A673 (cell line): Measurements from ENCODE around the gene TMEM106C. TPM values are rescaled to one million over a fixed set of nuclear protein-coding genes. Genes with fewer than 3 reads are reported as not detected.

ENCODE experiments used
- BruUV-seq: library from RNA; stranded (reverse); fragments of 400-500 nt; replicated peaks from 2 replicates; lab custom pipeline; 2021; lab: Mats Ljungman, UMichigan
- CTCF ChIA-PET: fragments of 300-600 bp; sonication (Branson Sonifier 250); formaldehyde crosslinking; loops from one replicate; lab custom pipeline; 2022; ENCODE audit warnings: antibody characterized with exemption; lab: Charles Lee
- POLR2A ChIA-PET: fragments of 300-600 bp; sonication (Branson Sonifier 250); formaldehyde crosslinking; loops from one replicate; lab custom pipeline; 2022; ENCODE audit warnings: antibody characterized with exemption; ENCODE audit not compliant: low non-redundant PET; lab: Charles Lee
- DNase-seq: peaks from one replicate; pipeline ENCODE4 v3.0.0-alpha.2; 2015; ENCODE audit warnings: low spot score
- H3K27ac ChIP-seq: fragments of 200-600 bp; sonication (generic); 2 replicates; pipeline ENCODE4 v1.5.1; 2016; ENCODE audit warnings: mixed run types, low read depth, mild to moderate bottlenecking, mixed read lengths, antibody characterized with exemption, low read length; ENCODE audit not compliant: poor library complexity, severe bottlenecking
- H3K27me3 ChIP-seq: fragments of 200-600 bp; sonication (generic); replicated peaks from 2 replicates; pipeline ENCODE4 v1.6.1; 2017; ENCODE audit warnings: mixed run types, low read depth, mild to moderate bottlenecking, mixed read lengths, antibody characterized with exemption, low read length; ENCODE audit not compliant: insufficient read depth, poor library complexity
- H3K36me3 ChIP-seq: fragments of 200-600 bp; sonication (generic); 2 replicates; pipeline ENCODE4 v1.6.1; 2016; ENCODE audit warnings: mixed run types, mild to moderate bottlenecking, mixed read lengths, antibody characterized with exemption, low read length; ENCODE audit not compliant: insufficient read depth, poor library complexity, severe bottlenecking
- H3K4me1 ChIP-seq: fragments of 200-600 bp; sonication (generic); 2 replicates; pipeline ENCODE4 v1.6.1; 2017; ENCODE audit warnings: mixed run types, mild to moderate bottlenecking, mixed read lengths, antibody characterized with exemption, low read length; ENCODE audit not compliant: insufficient read depth, poor library complexity, severe bottlenecking
- H3K4me3 ChIP-seq: fragments of 200-600 bp; sonication (generic); 2 replicates; pipeline ENCODE4 v1.5.1; 2016; ENCODE audit warnings: low read depth, mixed run types, mild to moderate bottlenecking, mixed read lengths, low read length; ENCODE audit not compliant: poor library complexity, severe bottlenecking
- H3K9me3 ChIP-seq: fragments of 200-600 bp; sonication (generic); 2 replicates; pipeline ENCODE4 v1.6.1; 2016; ENCODE audit warnings: mixed run types, low read depth, mild to moderate bottlenecking, mixed read lengths, antibody characterized with exemption, low read length; ENCODE audit not compliant: poor library complexity, severe bottlenecking
- EZH2 ChIP-seq: fragments of 200-600 bp; sonication (generic); IDR thresholded peaks from 2 replicates; pipeline ENCODE4 v1.6.1; 2017; ENCODE audit warnings: borderline replicate concordance, low read depth, mild to moderate bottlenecking, mixed read lengths, antibody characterized with exemption, low read length; ENCODE audit not compliant: poor library complexity, severe bottlenecking
- intact Hi-C: fragments of 100-400 bp; cut with micrococcal nuclease; formaldehyde crosslinking; loops from one replicate; pipeline ENCODE4 v1.10.0; 2022; ENCODE audit not compliant: unreplicated experiment
- total RNA-seq: library from RNA; stranded (reverse); gene quantifications from 2 replicates; pipeline ENCODE4 v1.2.3, GENCODE V29; 2021
- TF ChIP-seq, protein P1 (sequence below): fragments of 300-800, 200-600 bp; sonication (generic); conservative IDR thresholded peaks from 2 replicates; pipeline ENCODE4 v1.5.1; 2017; ENCODE audit warnings: low read depth, mild to moderate bottlenecking, antibody characterized with exemption, low read length, moderate library complexity, mixed read lengths

The TMEM106C gene
- total RNA-seq, 1 experiment from 2014 or later: 182 TPM

DNA sequence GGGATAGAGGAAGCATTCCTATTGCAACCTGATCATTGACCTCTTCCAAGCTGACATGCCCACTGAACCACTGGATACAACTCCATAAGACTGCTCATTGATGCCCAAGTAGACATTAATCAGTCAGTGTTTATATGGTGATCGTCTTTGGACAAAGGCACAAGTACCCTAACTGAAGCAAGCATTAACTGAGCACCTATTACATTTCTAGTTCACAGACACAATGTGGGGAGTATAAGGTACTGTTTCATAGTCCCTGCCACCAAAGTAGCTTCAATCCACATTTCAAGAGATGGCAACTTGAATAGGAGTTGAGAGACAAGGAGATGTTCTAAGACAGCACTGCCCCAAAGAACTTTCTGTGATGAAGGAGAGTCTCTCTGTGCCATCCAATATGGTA lies 51.7 kb downstream of the TMEM106C start:
- no peaks in the 10 kb centered on the region for H3K4me1 ChIP-seq
- no peak overlapping the region for H3K4me3 ChIP-seq
- intact Hi-C loops: no loop called here
- no peaks in the 10 kb centered on the region for H3K9me3 ChIP-seq
- POLR2A ChIA-PET: interaction anchor here (0.5 kb wide), 1 partner anchor 196 kb away, joined by 4 read pairs; no protein-coding TSS in a partner anchor
- no TSS peak for BruUV-seq
- CTCF ChIA-PET: no interaction called here
- no peak for DNase-seq
- no peak overlapping the region for H3K27ac ChIP-seq
- TF ChIP-seq EZH2: no peak
- TF ChIP-seq, protein P1, sequence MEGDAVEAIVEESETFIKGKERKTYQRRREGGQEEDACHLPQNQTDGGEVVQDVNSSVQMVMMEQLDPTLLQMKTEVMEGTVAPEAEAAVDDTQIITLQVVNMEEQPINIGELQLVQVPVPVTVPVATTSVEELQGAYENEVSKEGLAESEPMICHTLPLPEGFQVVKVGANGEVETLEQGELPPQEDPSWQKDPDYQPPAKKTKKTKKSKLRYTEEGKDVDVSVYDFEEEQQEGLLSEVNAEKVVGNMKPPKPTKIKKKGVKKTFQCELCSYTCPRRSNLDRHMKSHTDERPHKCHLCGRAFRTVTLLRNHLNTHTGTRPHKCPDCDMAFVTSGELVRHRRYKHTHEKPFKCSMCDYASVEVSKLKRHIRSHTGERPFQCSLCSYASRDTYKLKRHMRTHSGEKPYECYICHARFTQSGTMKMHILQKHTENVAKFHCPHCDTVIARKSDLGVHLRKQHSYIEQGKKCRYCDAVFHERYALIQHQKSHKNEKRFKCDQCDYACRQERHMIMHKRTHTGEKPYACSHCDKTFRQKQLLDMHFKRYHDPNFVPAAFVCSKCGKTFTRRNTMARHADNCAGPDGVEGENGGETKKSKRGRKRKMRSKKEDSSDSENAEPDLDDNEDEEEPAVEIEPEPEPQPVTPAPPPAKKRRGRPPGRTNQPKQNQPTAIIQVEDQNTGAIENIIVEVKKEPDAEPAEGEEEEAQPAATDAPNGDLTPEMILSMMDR: no peak
- H3K27me3 ChIP-seq: peaks cover 40% of the 10 kb centered on the region
- H3K36me3 ChIP-seq: no peaks in the 10 kb centered on the region

DNA sequence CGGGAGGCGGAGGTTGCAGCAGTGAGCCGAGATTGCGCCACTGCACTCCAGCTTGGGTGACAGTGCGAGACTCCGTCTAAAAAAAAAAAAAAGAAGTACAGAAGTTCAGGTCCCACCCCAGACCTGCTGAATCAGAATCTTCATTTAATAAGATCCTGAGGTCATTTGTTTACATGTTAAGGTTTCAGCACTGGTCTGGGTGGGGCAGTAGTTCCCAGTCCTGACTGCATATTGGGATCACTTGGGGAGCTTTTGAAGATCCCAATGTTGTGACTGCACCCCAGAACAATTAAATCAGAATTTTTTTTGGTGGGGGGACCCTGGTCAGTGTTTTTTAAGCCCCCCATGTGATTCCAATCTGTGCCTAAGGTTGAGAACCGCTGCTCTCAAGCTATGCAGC lies 52.6 kb downstream of the TMEM106C start:
- ChIA-PET POLR2A (no interaction called here), CTCF (no interaction called here)
- Histone ChIP-seq H3K4me1 (no peaks in the 10 kb centered on the region), H3K27me3 (peaks cover 40% of the 10 kb centered on the region), H3K9me3 (no peaks in the 10 kb centered on the region), H3K27ac (no peak overlapping the region), H3K4me3 (no peak overlapping the region), H3K36me3 (no peaks in the 10 kb centered on the region)
- intact Hi-C loops: no loop called here
- no peak for TF ChIP-seq EZH2
- TF ChIP-seq, protein P1: no peak
- no TSS peak for BruUV-seq
- no peak for DNase-seq

DNA sequence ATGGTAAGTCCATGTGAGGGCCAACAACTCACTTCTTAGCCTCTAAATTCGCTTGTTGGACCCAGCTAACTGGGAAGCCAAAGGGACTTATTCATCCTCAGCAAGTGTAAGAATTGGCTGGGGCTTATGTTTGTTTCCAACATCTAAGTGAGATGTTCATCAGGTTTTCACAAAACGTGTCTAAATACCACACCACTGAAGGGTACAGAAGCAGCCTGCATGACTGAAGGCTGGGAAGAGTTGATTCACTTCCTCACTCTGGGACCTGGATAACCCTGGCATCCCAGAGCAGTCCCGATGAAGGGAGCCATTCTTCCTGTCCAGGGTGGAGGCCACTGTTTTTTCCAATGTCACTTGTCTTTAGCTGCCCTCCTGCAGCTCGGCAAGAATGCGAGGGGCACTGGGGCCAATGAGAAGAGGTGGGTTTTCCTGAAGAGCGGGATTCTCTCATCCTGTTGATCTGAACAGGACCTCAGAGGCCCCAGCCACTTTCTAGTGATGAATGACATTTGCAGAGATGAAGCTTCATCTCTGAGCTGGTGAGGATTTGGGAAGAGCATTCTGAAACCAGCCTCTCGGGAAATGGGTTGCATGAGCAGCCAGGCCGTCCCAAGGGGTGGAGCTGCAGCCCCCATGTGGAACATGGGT lies 53.1 kb downstream of the TMEM106C start:
- TF ChIP-seq EZH2: no peak
- TF ChIP-seq, protein P1: no peak
- Histone ChIP-seq H3K36me3 (no peaks in the 10 kb centered on the region), H3K27ac (no peak overlapping the region), H3K9me3 (no peaks in the 10 kb centered on the region), H3K4me3 (no peak overlapping the region), H3K27me3 (peaks cover 40% of the 10 kb centered on the region), H3K4me1 (no peaks in the 10 kb centered on the region)
- no peak for DNase-seq
- CTCF ChIA-PET: no interaction called here
- POLR2A ChIA-PET: no interaction called here
- no TSS peak for BruUV-seq
- intact Hi-C loops: no loop called here
